ENCODE data around the gene SMAD9. TPM values are rescaled to one million over a fixed set of nuclear protein-coding genes. Genes with fewer than 3 reads are reported as not detected.

Gene SMAD9
- total RNA-seq, 2 donors from 2014 or later = 9.0 to 13.3 TPM

- Histone ChIP-seq H3K9me3 (ENCODE audit: control insufficient read depth, low read length) (no peaks in the 10 kb centered on the region), H3K9ac (ENCODE audit: extremely low read depth, low read length, poor library complexity, severe bottlenecking) (no peak overlapping the region), H3K4me3 (ENCODE audit: low read length) (no peak overlapping the region), H3K27me3 (ENCODE audit: control insufficient read depth, insufficient read depth, low read length, poor library complexity, severe bottlenecking) (no peaks in the 10 kb centered on the region), H3K4me1 (ENCODE audit: control insufficient read depth, insufficient read depth, low read length) (no peaks in the 10 kb centered on the region), H3K27ac (ENCODE audit: low read depth, low read length) (no peak overlapping the region), H3K36me3 (ENCODE audit: control insufficient read depth, insufficient read depth, low read length) (no peaks in the 10 kb centered on the region)
- H3K36me3 Mint-ChIP-seq (ENCODE audit: low read depth) = peaks cover 12% of the 10 kb centered on the region
- no peaks in the 10 kb centered on the region for H3K27me3 Mint-ChIP-seq (ENCODE audit: insufficient read depth)
- TF ChIP-seq CTCF (conservative IDR thresholded peaks at IDR 0.05) = no peak
- H3K4me1 Mint-ChIP-seq = no peaks in the 10 kb centered on the region
- H3K27ac Mint-ChIP-seq = no peak overlapping the region
- H3K4me3 Mint-ChIP-seq = no peak overlapping the region
- H3K9me3 Mint-ChIP-seq = no peaks in the 10 kb centered on the region
- DNase-seq = no peak
- 93 to 98% methylated on average over 4 to 7 of the region's 7 CpGs for WGBS, 2 experiments (ENCODE audit: insufficient coverage in 1 of 2, insufficient read length in 1 of 2)
Measured at GRCh38 chr13:36862722-36863121, 57.3 kb downstream of the SMAD9 start.

GRCh38 chr13:36862002-36862685 is 57.9 kb downstream of the SMAD9 start:
- H3K27me3 Mint-ChIP-seq (ENCODE audit: insufficient read depth) = no peaks in the 10 kb centered on the region
- no peak overlapping the region for H3K27ac Mint-ChIP-seq
- H3K9me3 Mint-ChIP-seq = no peaks in the 10 kb centered on the region
- Histone ChIP-seq H3K4me3 (ENCODE audit: low read length) (no peak overlapping the region), H3K36me3 (ENCODE audit: control insufficient read depth, insufficient read depth, low read length) (no peaks in the 10 kb centered on the region), H3K9ac (ENCODE audit: extremely low read depth, low read length, poor library complexity, severe bottlenecking) (no peak overlapping the region), H3K27ac (ENCODE audit: low read depth, low read length) (no peak overlapping the region), H3K4me1 (ENCODE audit: control insufficient read depth, insufficient read depth, low read length) (no peaks in the 10 kb centered on the region), H3K27me3 (ENCODE audit: control insufficient read depth, insufficient read depth, low read length, poor library complexity, severe bottlenecking) (no peaks in the 10 kb centered on the region), H3K9me3 (ENCODE audit: control insufficient read depth, low read length) (no peaks in the 10 kb centered on the region)
- 92 to 95% methylated on average over 2 to 6 of the region's 6 CpGs for WGBS, 2 experiments (ENCODE audit: insufficient coverage in 1 of 2, insufficient read length in 1 of 2)
- DNase-seq = no peak
- no peaks in the 10 kb centered on the region for H3K4me1 Mint-ChIP-seq
- H3K36me3 Mint-ChIP-seq (ENCODE audit: low read depth) = peaks cover 12% of the 10 kb centered on the region
- no peak overlapping the region for H3K4me3 Mint-ChIP-seq
- no peak for TF ChIP-seq CTCF (conservative IDR thresholded peaks at IDR 0.05)

- DNase-seq = no peak
- Mint-ChIP-seq H3K27me3 (ENCODE audit: insufficient read depth) (no peaks in the 10 kb centered on the region), H3K27ac (no peak overlapping the region), H3K4me1 (no peaks in the 10 kb centered on the region), H3K4me3 (no peak overlapping the region), H3K36me3 (ENCODE audit: low read depth) (peaks cover 9% of the 10 kb centered on the region), H3K9me3 (no peaks in the 10 kb centered on the region)
- no peak overlapping the region for H3K4me3 ChIP-seq (ENCODE audit: low read length)
- TF ChIP-seq CTCF (conservative IDR thresholded peaks at IDR 0.05) = no peak
- WGBS, 2 experiments (ENCODE audit: insufficient coverage in 1 of 2, insufficient read length in 1 of 2) = 92 to 93% methylated on average over 3 to 4 of the region's 4 CpGs
- H3K27ac ChIP-seq (ENCODE audit: low read depth, low read length) = no peak overlapping the region
- no peak overlapping the region for H3K9ac ChIP-seq (ENCODE audit: extremely low read depth, low read length, poor library complexity, severe bottlenecking)
- H3K36me3 ChIP-seq (ENCODE audit: control insufficient read depth, insufficient read depth, low read length) = no peaks in the 10 kb centered on the region
- no peaks in the 10 kb centered on the region for H3K9me3 ChIP-seq (ENCODE audit: control insufficient read depth, low read length)
- no peaks in the 10 kb centered on the region for H3K27me3 ChIP-seq (ENCODE audit: control insufficient read depth, insufficient read depth, low read length, poor library complexity, severe bottlenecking)
- no peaks in the 10 kb centered on the region for H3K4me1 ChIP-seq (ENCODE audit: control insufficient read depth, insufficient read depth, low read length)
Measured at GRCh38 chr13:36859259-36859658, 60.8 kb downstream of the SMAD9 start.
